ENCODE measurements around the gene VAMP1.

DNA sequence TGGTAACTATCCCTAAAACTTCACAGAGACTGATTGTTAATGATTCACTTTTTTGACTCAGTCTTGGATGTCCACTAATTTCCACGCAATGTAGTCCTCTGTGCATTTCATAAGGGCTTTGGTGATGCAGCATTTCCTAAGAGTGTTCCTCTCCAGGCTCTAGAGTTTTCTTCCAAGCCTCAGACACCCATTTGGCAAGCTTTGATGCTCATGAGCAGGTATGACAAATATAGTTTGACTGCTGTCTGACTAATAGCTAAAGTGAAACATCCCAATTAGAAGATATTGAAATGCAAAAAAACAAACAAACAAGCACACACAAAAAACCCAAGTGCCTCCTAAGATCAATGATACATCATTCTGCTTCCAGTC is 1.5 kb upstream of the VAMP1 start:
- TF ChIP-seq, protein P1, sequence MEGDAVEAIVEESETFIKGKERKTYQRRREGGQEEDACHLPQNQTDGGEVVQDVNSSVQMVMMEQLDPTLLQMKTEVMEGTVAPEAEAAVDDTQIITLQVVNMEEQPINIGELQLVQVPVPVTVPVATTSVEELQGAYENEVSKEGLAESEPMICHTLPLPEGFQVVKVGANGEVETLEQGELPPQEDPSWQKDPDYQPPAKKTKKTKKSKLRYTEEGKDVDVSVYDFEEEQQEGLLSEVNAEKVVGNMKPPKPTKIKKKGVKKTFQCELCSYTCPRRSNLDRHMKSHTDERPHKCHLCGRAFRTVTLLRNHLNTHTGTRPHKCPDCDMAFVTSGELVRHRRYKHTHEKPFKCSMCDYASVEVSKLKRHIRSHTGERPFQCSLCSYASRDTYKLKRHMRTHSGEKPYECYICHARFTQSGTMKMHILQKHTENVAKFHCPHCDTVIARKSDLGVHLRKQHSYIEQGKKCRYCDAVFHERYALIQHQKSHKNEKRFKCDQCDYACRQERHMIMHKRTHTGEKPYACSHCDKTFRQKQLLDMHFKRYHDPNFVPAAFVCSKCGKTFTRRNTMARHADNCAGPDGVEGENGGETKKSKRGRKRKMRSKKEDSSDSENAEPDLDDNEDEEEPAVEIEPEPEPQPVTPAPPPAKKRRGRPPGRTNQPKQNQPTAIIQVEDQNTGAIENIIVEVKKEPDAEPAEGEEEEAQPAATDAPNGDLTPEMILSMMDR (conservative IDR thresholded peaks at IDR 0.05; ENCODE audit: low read depth, low read length), result no peak
- TF ChIP-seq EZH2 (IDR thresholded peaks at IDR 0.05; ENCODE audit: low read length, unreplicated experiment), result no peak
- TF ChIP-seq EZH2phosphoT487 (IDR thresholded peaks at IDR 0.05; ENCODE audit: borderline replicate concordance, low read length), result no peak
